Right lobe of liver (tissue), 6 donors: Measurements from ENCODE around the gene NAV2. TPM values are rescaled to one million over a fixed set of nuclear protein-coding genes. Genes with fewer than 3 reads are reported as not detected.

Experiments
- ATAC-seq, 4 donors: fragments of 200-7000 bp; cut with Tn5 transposase; one replicate each; pipeline ENCODE4 v1.9.1; 2020; ENCODE audit warnings: mild to moderate bottlenecking in 4 of 4, moderate library complexity in 4 of 4
- DNase-seq, 3 donors: peaks; one replicate each; pipeline ENCODE4 v3.0.0-alpha.2; 2020
- H3K27ac ChIP-seq, 3 donors: fragments of 200-600 bp; one replicate each; pipeline ENCODE4 v1.8.0; 2022
- H3K27me3 ChIP-seq, 2 donors: fragments of 200-600 bp; one replicate each; pipeline ENCODE4 v1.8.0; 2022
- H3K36me3 ChIP-seq, 4 donors: fragments of 200-600 bp; sonication (generic) in 1 of 4; one replicate each; pipeline versions ENCODE4 v1.5.1 to v1.8.0; 2017 to 2022; ENCODE audit warnings: control low read depth in 1 of 4
- H3K4me1 ChIP-seq, 4 donors: fragments of 200-600 bp; sonication (generic) in 1 of 4; one replicate each; pipeline versions ENCODE4 v1.5.1 to v1.8.0; 2017 to 2022; ENCODE audit warnings: control low read depth in 1 of 4
- H3K4me3 ChIP-seq, 3 donors: fragments of 200-600 bp; one replicate each; pipeline ENCODE4 v1.8.0; 2022
- H3K9me3 ChIP-seq, 4 donors: fragments of 200-600 bp; sonication (generic) in 1 of 4; one replicate each; pipeline versions ENCODE4 v1.5.1 to v1.8.0; 2017 to 2022; ENCODE audit warnings: control low read depth in 1 of 4
- POLR2A ChIP-seq: fragments of 450-650 bp; IDR thresholded peaks from one replicate; pipeline ENCODE4 v1.6.1; 2017; ENCODE audit warnings: antibody characterized with exemption, mild to moderate bottlenecking
- WGBS: methylation state at CpG from one replicate; pipeline ENCODE4 v1.1.6; 2018; ENCODE audit warnings: low coverage, low lambda C conversion rate; ENCODE audit not compliant: insufficient coverage; ENCODE audit errors: missing lambda C conversion rate; 5-methylcytosine and 5-hydroxymethylcytosine counted together
- intact Hi-C, 2 donors: fragments of 100-400 bp; cut with DNase I; formaldehyde crosslinking; loops; one replicate each; pipeline versions ENCODE4 v1.11.2 to v1.14.1; 2022
- total RNA-seq, 6 experiments: library from RNA; depleted of rRNA in 2 of 6; stranded (reverse); fragments of >200 nt in 2 of 6; fragmentation: NEBNext Ultra II Directional in 3 of 6; extraction: Animal tissue kit (Norgen Biotek cat#: 25700) in 3 of 6; gene quantifications; one replicate each; pipeline versions ENCODE4 v1.1.0 to v1.2.4, GENCODE V29; 2016 to 2023
- TF ChIP-seq, protein P1 (sequence below), 4 donors: fragments of 200-600 bp in 3 of 4; fragments of 450-650 bp in 1 of 4; IDR thresholded peaks; one replicate each; pipeline versions ENCODE4 v1.5.1 to v1.8.0; 2016 to 2022; ENCODE audit warnings: antibody characterized with exemption in 4 of 4, mild to moderate bottlenecking in 2 of 4
- donor health status: DM: no; HTN: yes; CAD: no.
- donor health status: DM: no; HTN: no; CAD: no.
- donor health status: DM: no; HTN: no; CAD: no.
- donor health status: DM: no; HTN: yes; CAD: no.
- donor health status: DM: no; HTN: yes; CAD: no.

NAV2 gene
- total RNA-seq, 6 experiments from 2014 or later = 15.5 to 69.2 (median 37.1) TPM

DNA sequence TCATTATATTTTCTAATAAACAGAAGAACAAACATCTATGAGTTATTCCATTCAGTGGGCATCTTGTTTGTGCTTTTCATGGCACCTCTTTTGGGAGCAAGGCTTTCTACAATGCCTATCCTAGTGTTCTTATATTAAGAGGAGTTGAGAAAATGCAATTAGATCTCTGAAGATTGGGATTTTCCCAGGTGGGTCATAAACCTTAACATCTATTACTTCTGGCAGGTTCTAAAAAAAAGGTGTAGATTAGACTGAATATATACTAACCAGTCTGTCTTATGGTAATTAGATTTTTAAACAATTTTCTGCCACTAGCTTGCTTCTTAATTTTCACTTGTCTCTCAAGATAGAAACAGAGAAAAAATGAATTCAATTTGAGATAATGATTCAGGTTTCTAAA lies 128.3 kb downstream of the NAV2 start:
- Histone ChIP-seq H3K27me3 (no peaks in the 10 kb centered on the region), H3K9me3 (no peaks in the 10 kb centered on the region), H3K36me3 (no peaks in the 10 kb centered on the region), H3K4me3 (no peak overlapping the region), H3K27ac (no peak overlapping the region), H3K4me1 (no peaks in the 10 kb centered on the region)
- TF ChIP-seq, protein P1, sequence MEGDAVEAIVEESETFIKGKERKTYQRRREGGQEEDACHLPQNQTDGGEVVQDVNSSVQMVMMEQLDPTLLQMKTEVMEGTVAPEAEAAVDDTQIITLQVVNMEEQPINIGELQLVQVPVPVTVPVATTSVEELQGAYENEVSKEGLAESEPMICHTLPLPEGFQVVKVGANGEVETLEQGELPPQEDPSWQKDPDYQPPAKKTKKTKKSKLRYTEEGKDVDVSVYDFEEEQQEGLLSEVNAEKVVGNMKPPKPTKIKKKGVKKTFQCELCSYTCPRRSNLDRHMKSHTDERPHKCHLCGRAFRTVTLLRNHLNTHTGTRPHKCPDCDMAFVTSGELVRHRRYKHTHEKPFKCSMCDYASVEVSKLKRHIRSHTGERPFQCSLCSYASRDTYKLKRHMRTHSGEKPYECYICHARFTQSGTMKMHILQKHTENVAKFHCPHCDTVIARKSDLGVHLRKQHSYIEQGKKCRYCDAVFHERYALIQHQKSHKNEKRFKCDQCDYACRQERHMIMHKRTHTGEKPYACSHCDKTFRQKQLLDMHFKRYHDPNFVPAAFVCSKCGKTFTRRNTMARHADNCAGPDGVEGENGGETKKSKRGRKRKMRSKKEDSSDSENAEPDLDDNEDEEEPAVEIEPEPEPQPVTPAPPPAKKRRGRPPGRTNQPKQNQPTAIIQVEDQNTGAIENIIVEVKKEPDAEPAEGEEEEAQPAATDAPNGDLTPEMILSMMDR (IDR thresholded peaks at IDR 0.05) = no peak
- no peak for TF ChIP-seq POLR2A
- no peak for ATAC-seq
- intact Hi-C loops = no loop called here
- no peak for DNase-seq

GRCh38 chr11:19842505-19842904 lies 129.9 kb downstream of the NAV2 start:
- Histone ChIP-seq H3K27ac (no peak overlapping the region), H3K4me3 (no peak overlapping the region), H3K4me1 (no peaks in the 10 kb centered on the region), H3K27me3 (no peaks in the 10 kb centered on the region), H3K9me3 (no peaks in the 10 kb centered on the region), H3K36me3 (no peaks in the 10 kb centered on the region)
- no peak for DNase-seq
- TF ChIP-seq, protein P1 (IDR thresholded peaks at IDR 0.05) = no peak
- no peak for TF ChIP-seq POLR2A
- WGBS = 98% methylated on average over 6 of the region's 7 CpGs
- intact Hi-C loops = no loop called here
- ATAC-seq = no peak

GRCh38 chr11:19843079-19843478 lies 130.4 kb downstream of the NAV2 start:
- no peaks in the 10 kb centered on the region for H3K27me3 ChIP-seq
- no peak overlapping the region for H3K4me3 ChIP-seq
- H3K27ac ChIP-seq = no peak overlapping the region
- H3K9me3 ChIP-seq = no peaks in the 10 kb centered on the region
- H3K4me1 ChIP-seq = no peaks in the 10 kb centered on the region
- intact Hi-C loops = no loop called here
- TF ChIP-seq, protein P1 (IDR thresholded peaks at IDR 0.05) = no peak
- TF ChIP-seq POLR2A = no peak
- ATAC-seq (no peak), DNase-seq (no peak)
- no peaks in the 10 kb centered on the region for H3K36me3 ChIP-seq
- 77% methylated on average over 2 of the region's 2 CpGs for WGBS

GRCh38 chr11:19844012-19844411 lies 131.4 kb downstream of the NAV2 start:
- DNase-seq (no peak), ATAC-seq (no peak)
- no peak for TF ChIP-seq POLR2A
- TF ChIP-seq, protein P1 (IDR thresholded peaks at IDR 0.05) = no peak
- H3K4me3 ChIP-seq = no peak overlapping the region
- peaks cover 0 to 2% (median 0%) of the 10 kb centered on the region in 4 donors for H3K4me1 ChIP-seq
- no peak overlapping the region for H3K27ac ChIP-seq
- no peaks in the 10 kb centered on the region for H3K36me3 ChIP-seq
- H3K27me3 ChIP-seq = no peaks in the 10 kb centered on the region
- intact Hi-C loops = no loop called here
- no peaks in the 10 kb centered on the region for H3K9me3 ChIP-seq

DNA sequence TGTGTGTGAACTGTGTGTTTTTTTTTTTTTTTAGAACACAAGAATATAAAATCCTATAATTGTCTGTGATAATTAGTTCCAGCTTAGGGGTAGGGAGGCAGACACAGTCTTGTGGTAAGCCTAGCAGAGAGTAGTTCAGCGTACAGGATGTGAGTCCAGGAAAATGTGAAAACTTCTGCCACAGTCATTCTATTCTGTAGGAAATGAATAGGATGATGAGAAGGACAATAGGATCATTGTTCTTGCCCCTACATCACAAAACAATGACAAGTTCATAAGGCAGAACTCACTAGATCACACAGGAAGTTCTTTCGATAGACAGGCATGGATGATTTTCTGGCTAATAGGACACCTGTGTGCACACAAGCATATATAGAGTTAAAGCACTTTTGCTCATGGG lies 132.2 kb downstream of the NAV2 start:
- Histone ChIP-seq H3K27me3 (no peaks in the 10 kb centered on the region), H3K9me3 (no peaks in the 10 kb centered on the region), H3K4me3 (no peak overlapping the region), H3K4me1 (peaks cover 0 to 10% (median 4%) of the 10 kb centered on the region in 4 donors), H3K36me3 (no peaks in the 10 kb centered on the region), H3K27ac (no peak overlapping the region)
- no peak for ATAC-seq
- no peak for DNase-seq
- TF ChIP-seq POLR2A = no peak
- TF ChIP-seq, protein P1 (IDR thresholded peaks at IDR 0.05) = no peak
- WGBS = 92% methylated on average over 2 of the region's 2 CpGs
- intact Hi-C loops = no loop called here
